ENCODE measurements around the gene HS6ST2.

Gene HS6ST2

DNA sequence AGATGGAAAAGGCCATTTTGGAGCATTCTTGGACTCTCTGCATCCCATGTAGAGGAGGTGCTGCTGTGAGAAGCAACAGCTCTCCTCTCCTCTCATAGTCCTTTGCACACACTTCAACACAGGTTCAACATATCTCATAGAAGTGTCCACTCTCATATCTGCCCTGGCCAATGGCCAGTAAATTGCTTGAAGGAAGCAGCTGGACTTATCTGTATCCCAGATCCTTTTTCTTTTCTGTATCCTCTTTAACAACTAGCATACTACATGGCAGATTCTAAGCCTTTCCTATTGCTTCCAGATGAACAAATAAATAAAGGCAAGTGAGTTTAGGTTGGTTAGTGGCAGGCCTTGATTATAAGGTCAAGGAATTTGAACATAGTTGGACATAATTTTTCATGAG lies 122.0 kb downstream of the HS6ST2 start:
- no peak overlapping the region for H3K4me3 ChIP-seq (replicated peaks; ENCODE audit: low read depth, low read length)
- TF ChIP-seq, protein P1, sequence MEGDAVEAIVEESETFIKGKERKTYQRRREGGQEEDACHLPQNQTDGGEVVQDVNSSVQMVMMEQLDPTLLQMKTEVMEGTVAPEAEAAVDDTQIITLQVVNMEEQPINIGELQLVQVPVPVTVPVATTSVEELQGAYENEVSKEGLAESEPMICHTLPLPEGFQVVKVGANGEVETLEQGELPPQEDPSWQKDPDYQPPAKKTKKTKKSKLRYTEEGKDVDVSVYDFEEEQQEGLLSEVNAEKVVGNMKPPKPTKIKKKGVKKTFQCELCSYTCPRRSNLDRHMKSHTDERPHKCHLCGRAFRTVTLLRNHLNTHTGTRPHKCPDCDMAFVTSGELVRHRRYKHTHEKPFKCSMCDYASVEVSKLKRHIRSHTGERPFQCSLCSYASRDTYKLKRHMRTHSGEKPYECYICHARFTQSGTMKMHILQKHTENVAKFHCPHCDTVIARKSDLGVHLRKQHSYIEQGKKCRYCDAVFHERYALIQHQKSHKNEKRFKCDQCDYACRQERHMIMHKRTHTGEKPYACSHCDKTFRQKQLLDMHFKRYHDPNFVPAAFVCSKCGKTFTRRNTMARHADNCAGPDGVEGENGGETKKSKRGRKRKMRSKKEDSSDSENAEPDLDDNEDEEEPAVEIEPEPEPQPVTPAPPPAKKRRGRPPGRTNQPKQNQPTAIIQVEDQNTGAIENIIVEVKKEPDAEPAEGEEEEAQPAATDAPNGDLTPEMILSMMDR (IDR thresholded peaks at IDR 0.05; ENCODE audit: low read length, missing control alignments), result no peak
- no peak for DNase-seq (ENCODE audit: low read depth)

DNA sequence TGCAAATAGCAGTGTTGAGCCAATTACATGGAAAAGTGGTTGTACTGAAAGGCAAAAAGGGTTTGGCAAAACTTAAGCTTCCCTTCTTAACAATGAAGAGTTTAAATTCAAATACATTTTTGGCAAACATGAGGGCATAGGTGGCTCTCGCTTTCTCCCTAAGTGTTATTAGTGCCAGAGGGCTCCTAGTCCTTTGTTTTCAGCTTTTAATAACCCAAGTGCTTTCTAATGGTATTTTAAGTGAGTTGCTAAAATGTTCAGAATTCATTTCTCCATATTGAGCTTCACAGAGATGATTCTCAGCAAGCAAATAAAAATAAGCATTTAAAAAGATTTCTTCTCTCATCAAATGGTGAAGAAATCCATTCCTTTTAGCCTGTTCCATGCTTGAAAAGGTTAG lies 123.7 kb downstream of the HS6ST2 start:
- TF ChIP-seq, protein P1 (IDR thresholded peaks at IDR 0.05; ENCODE audit: low read length, missing control alignments), result no peak
- DNase-seq (ENCODE audit: low read depth), result no peak
- H3K4me3 ChIP-seq (replicated peaks; ENCODE audit: low read depth, low read length), result no peak overlapping the region

DNA sequence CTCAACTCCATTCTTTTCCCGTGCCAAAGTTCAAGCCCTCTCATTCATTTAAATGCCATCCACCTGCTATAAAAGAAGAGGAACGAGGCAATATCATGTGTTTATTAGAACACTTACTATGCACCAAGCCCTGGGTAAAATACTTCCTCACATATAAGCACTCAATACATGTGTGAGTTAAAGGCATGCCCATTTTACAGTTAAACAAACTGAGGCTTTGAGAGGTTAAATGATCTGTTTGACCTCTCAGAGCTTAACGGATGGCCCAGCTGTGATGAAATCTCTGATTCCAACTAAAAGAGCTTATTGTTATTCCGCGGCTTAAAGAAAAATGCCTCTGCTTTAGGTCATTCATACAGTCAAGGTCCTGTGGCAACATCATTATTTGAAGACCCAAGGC lies 124.3 kb downstream of the HS6ST2 start:
- no peak for DNase-seq (ENCODE audit: low read depth)
- TF ChIP-seq, protein P1 (IDR thresholded peaks at IDR 0.05; ENCODE audit: low read length, missing control alignments), result no peak
- no peak overlapping the region for H3K4me3 ChIP-seq (replicated peaks; ENCODE audit: low read depth, low read length)

DNA sequence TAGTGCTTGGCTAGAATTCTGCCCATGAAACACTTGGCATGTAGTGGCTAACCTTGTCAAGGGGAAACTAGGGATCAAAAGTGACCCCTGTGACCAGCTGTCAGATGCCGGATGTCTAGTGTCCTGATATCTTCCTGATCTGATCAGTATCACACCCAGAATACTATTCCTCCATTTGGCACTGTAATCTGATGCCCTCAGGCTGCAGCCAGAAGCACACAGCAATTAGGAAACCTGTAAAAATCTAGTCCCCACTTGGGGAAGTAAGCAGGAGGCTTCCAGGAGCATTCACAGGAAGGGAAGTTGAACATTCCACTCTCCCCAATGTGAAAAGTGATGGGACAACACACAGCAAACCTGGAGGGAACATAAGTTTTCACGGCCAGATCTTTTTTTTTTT lies 125.1 kb downstream of the HS6ST2 start:
- TF ChIP-seq, protein P1 (IDR thresholded peaks at IDR 0.05; ENCODE audit: low read length, missing control alignments), result no peak
- no peak for DNase-seq (ENCODE audit: low read depth)
- H3K4me3 ChIP-seq (replicated peaks; ENCODE audit: low read depth, low read length), result no peak overlapping the region

DNA sequence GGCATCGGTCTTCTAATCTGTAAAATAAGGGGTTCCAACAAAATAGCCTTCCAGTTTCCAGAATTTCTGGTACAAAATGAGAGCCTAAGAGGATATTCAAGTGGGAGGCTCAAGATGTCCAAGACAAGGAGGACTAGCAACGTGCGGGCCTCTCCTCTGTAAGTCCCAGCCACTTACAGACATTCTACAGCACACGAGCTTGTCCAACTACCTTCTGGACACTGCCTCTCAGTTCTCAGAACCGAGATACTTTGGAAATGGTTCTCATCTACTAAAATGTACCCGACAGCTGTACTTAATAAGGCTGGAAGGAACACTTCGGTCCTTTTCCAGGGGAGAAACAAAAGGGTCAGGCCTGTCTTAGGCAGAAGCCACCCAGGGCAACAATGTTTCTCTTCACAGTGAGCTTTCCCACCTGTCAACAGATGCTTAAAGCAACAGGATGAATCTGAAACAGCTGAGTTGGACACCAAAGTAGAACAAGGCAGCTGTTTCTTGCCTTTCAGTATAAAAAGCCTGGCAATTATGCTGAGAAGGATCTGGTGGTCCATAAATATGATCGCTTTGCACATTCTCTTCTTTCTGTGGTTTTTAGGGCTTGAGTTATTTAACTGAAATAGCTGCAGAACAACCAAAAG lies 127.0 kb downstream of the HS6ST2 start:
- TF ChIP-seq, protein P1 (IDR thresholded peaks at IDR 0.05; ENCODE audit: low read length, missing control alignments), result no peak
- H3K4me3 ChIP-seq (replicated peaks; ENCODE audit: low read depth, low read length), result no peak overlapping the region

DNA sequence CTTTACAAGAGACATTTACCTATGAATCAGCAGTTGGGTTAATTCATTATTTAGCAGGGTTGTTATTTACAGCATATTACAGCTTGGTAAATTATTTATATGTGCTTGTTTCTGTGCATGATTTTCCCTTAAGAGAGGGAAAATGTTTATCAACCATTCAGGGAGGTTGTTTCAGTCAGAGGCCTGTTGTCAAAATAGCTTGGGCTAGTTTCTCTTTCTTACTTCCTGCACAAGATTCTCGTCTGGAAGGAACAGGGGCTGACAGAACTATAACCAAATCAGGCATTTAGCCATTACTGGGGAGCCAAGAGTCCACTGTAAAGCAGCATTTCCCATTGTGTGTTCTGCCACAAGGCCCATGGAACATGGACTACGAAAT lies 135.8 kb downstream of the HS6ST2 start:
- no peak overlapping the region for H3K4me3 ChIP-seq (replicated peaks; ENCODE audit: low read depth, low read length)
- no peak for DNase-seq (ENCODE audit: low read depth)
- TF ChIP-seq, protein P1 (IDR thresholded peaks at IDR 0.05; ENCODE audit: low read length, missing control alignments), result no peak

More for the DNA sequence above, 127.0 kb downstream of the HS6ST2 start:
- DNase-seq (ENCODE audit: low read depth), result no peak

DNA sequence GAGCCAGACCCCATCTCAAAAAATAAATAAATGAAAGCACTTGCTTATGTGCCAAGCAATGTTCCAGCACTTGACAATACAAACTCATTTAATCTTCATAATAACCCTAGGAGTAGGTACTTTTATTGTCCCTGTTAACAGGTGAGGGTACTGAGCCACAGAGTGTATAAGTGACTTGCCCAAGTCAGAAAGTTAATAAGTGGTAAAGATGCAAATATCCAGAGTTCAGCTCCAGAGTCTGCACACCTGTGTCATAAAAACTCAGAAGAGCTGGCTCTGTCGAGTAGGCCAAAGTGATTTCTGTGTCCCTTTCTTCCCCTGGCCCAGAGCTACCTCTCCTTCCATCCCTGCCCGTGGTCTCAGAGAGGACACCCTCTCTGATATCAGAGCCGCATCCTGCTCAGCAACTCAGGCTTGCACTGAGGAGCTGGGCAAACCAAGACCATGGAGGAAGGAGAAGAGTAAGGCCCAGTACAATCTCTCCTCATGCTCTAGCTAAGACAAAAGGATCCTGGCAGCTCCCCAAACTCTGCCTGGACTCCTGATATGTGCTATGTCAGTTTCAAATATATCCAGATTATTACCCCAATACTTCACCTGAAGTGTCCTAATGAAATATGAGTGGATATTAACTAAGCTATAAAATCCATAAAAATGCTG lies 136.3 kb downstream of the HS6ST2 start:
- DNase-seq (ENCODE audit: low read depth), result no peak
- no peak overlapping the region for H3K4me3 ChIP-seq (replicated peaks; ENCODE audit: low read depth, low read length)
- TF ChIP-seq, protein P1 (IDR thresholded peaks at IDR 0.05; ENCODE audit: low read length, missing control alignments), result no peak
